PFSK-1 (cell line): ENCODE results near the gene DGCR2.

ENCODE experiments used
- FOXP2 ChIP-seq: optimal IDR thresholded peaks from 2 replicates; pipeline ENCODE3; 2011; ENCODE audit warnings: borderline replicate concordance, control low read depth, inconsistent platforms; ENCODE audit not compliant: insufficient read depth; ENCODE audit errors: extremely low read length, extremely low read depth
- POLR2AphosphoS5 ChIP-seq: IDR thresholded peaks from 2 replicates; pipeline ENCODE4 v1.6.1; 2012; ENCODE audit warnings: low read depth, mild to moderate bottlenecking, control low read depth, low read length, moderate library complexity
- REST ChIP-seq, 2 experiments: IDR thresholded peaks; 2 replicates each; pipeline versions ENCODE4 v1.6.1 to v1.8.0; 2011 to 2012; ENCODE audit warnings: low read depth in 2 of 2, low read length in 2 of 2, control low read depth in 1 of 2, inconsistent platforms in 1 of 2, mild to moderate bottlenecking in 1 of 2, moderate library complexity in 1 of 2; ENCODE audit not compliant: insufficient read depth in 1 of 2
- SIN3A ChIP-seq: IDR thresholded peaks from 2 replicates; pipeline ENCODE4 v1.6.1; 2012; ENCODE audit warnings: mild to moderate bottlenecking, low read length, moderate library complexity, borderline replicate concordance; ENCODE audit not compliant: insufficient read depth
- TAF1 ChIP-seq: IDR thresholded peaks from 2 replicates; pipeline ENCODE4 v1.6.1; 2012; ENCODE audit warnings: low read length, control low read depth, borderline replicate concordance; ENCODE audit not compliant: insufficient read depth

DGCR2 gene

GRCh38 chr22:19069451-19069850, 52.8 kb downstream of the DGCR2 start:
- TF ChIP-seq SIN3A (no peak), POLR2AphosphoS5 (no peak), REST (IDR thresholded peaks at IDR 0.05; ENCODE audit: insufficient read depth in 1 of 2, low read depth in 2 of 2, low read length in 2 of 2) (no peak), TAF1 (no peak), FOXP2 (no peak)

GRCh38 chr22:19068784-19069271, 53.4 kb downstream of the DGCR2 start:
- no peak for TF ChIP-seq FOXP2
- no peak for TF ChIP-seq REST (IDR thresholded peaks at IDR 0.05; ENCODE audit: insufficient read depth in 1 of 2, low read depth in 2 of 2, low read length in 2 of 2)
- no peak for TF ChIP-seq POLR2AphosphoS5
- TF ChIP-seq TAF1, result no peak
- no peak for TF ChIP-seq SIN3A

GRCh38 chr22:19067696-19068348, 54.4 kb downstream of the DGCR2 start:
- TF ChIP-seq TAF1, result no peak
- no peak for TF ChIP-seq POLR2AphosphoS5
- no peak for TF ChIP-seq FOXP2
- TF ChIP-seq REST (IDR thresholded peaks at IDR 0.05; ENCODE audit: insufficient read depth in 1 of 2, low read depth in 2 of 2, low read length in 2 of 2), result no peak
- TF ChIP-seq SIN3A, result no peak

- TF ChIP-seq FOXP2 (no peak), SIN3A (no peak), POLR2AphosphoS5 (no peak), TAF1 (no peak), REST (IDR thresholded peaks at IDR 0.05; ENCODE audit: insufficient read depth in 1 of 2, low read depth in 2 of 2, low read length in 2 of 2) (no peak)
These were observed 55.5 kb downstream of the DGCR2 start for GRCh38 chr22:19066531-19067271.
